GM21367 (cell line): Measurements from ENCODE around the gene ARID1A.

Experiments used
- ATAC-seq: cut with Tn5 transposase; IDR thresholded peaks from one replicate; pipeline ENCODE4 v1.9.1; 2021; ENCODE audit not compliant: unreplicated experiment

Gene ARID1A

DNA sequence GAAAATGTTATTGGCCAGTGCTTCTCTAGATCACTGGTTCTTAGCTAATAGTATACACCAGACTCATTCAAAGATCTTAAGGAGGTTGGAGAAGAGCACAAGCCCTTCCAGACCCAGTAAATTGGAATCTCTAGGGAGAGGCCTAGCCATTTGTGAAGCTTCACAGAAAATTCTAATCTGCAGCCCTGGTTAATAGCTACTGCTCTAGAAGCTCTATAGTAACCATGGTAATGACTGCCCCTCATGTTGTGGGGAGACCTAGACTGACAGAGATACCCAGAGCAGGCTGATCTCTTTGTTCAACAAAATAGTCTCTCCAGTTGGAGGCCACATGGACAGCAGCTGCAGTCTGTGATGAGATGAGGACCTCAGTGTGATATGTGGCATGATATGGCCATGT, 31.7 kb downstream of the ARID1A start:
- no peak for ATAC-seq

DNA sequence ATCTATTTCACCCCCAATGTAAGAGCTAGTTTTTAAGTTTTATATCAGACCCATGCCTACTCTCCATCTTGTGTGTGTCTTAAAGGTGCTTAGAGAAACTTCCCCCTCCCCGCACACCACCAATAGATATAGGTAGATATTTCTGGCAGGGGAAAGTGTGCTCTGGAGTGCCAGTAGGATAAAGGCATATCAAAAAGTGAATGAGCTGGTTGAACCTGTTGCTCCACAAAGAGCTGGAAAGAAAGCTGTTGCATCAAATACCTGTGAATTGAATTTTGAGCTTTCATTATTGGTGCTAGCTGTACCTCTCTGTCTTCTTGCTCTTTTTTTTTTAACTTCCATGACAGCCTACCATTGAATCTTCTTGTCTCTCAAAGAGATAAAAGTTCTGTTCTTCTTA, 32.8 kb downstream of the ARID1A start:
- ATAC-seq: no peak

DNA sequence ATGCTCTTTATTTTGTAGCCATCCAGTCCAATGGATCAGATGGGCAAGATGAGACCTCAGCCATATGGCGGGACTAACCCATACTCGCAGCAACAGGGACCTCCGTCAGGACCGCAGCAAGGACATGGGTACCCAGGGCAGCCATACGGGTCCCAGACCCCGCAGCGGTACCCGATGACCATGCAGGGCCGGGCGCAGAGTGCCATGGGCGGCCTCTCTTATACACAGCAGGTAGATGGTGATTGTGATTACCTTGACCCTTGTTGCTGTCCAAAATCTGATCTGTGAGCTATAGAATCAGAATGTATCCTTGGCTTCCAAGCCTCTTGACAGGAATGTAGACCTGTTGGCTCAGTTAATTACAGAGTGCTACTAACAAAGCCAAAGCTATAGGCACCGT, 33.8 kb downstream of the ARID1A start:
- no peak for ATAC-seq

DNA sequence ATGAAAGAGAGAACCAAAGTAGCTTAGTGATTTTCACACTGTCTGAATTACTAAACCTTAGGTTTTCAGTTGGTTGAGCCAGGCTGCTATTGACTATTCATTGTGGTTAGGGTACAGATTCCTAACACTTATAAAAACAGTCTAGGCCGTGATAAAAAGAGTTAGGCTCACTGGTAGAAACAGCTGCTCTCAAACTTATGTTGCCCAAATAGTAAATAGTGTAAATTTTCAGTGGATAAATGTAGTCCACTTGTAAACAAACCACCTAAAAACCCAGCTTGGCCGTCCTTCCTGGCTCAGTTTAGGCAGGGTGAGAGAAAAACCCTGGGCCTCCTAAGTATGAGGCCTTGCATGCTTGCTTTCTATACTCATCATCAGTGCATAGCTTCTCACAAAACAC, 34.9 kb downstream of the ARID1A start:
- ATAC-seq: no peak

DNA sequence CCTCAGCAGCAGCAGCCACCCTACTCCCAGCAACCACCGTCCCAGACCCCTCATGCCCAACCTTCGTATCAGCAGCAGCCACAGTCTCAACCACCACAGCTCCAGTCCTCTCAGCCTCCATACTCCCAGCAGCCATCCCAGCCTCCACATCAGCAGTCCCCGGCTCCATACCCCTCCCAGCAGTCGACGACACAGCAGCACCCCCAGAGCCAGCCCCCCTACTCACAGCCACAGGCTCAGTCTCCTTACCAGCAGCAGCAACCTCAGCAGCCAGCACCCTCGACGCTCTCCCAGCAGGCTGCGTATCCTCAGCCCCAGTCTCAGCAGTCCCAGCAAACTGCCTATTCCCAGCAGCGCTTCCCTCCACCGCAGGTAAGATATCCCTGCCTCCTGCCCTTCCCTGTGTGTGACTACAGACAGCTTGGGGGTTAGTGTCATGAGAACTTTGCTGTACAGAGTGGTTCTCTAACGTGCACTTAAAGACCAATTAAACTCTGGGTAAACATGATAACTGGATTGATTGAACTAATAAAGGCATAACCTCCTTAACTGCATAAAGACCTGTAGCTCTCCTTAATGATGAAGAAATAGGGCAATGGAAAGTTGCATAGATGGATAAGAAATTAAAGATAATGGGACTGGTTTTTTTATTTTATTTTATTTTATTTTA, 35.6 kb downstream of the ARID1A start:
- ATAC-seq: no peak

DNA sequence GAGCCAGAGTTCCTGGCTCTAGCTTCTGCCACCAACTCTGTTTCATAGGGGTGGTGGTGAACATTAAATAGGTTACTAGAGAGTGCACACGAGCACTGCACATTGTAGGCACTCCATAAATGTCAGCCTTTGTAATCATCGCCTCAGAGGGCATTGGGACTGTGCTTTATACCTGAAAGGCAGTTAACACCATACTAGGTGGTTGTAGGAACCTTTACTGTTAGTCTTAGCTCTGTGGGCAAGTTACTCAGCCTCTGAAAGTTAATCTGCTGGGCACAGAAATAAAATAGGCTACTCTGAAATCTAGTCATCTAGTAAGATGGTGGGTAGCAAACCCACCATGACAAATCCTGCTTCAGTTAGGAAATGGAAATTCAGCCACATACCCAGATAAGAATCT, 37.6 kb downstream of the ARID1A start:
- ATAC-seq: no peak

DNA sequence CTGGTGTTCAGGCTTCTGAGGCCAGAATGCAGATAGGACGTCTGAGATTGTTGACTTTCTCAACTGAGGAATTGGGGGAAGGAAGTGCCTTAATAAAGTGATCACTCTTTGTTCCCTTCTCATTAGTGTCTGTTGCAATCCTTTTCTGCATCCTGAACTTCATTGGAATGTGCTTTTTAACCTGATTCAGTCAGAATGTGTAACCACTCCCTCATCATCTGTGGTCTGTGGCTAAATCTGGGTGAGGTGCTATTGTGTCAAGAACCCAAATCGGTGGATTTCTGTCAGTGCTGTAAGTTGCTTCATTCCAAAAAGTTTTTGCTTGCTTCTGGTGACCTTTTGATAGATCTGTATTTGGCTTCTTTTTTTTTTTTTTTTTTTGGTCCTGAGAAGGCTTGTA, 38.2 kb downstream of the ARID1A start:
- no peak for ATAC-seq

DNA sequence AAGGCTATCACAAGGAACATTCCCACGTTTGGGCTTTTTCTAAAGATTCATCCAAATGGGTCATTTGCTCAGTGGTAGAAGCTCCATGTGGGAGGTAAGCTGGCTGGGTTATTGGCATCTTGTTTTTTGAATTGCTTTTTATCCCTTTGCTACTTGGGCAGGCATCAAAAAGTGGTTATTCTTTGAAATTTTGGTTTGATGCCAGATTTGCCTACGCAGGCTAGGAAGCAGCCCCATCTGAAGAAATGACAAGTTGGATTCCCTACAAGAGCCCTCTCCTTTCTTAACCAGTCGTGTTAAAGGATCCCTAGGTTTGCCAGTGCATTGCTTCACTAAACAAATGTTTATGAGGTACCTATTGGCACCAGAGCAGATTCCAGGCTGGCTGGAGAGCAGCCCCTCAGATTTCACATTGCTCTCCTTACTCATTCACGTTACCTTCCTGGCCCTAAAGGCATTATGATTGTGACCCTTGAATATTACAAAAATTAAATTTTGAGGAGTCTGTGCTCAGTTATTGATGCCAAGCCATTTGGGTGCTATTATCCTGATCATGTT, 38.8 kb downstream of the ARID1A start:
- ATAC-seq: no peak

DNA sequence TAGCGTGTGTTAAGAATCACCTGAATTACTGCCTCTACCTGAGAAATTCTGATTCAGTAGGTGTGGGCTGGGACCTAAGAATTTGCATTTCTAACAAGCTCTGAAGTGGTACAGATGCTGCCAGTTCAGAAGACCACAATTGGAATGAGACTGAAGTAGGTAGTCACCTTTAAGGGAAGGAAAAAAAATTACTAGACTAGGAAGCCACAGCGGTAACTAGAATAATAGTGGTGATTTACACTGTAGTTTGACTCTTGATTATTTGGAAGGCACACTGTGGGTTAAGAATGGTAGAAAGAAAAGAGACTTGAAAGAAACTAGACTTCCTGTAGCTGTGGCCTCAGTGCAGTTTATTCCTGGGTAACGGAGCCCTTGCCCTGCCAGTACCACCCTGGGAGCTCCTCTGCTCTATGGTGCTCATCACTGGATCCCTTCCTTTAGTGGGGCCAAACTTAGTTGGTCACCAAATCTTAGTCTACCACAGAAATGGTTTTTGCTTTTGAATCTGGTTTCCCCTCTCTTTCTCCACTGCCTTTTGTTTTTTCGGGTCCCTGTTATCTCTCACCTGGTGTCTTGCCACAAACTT, 43.6 kb downstream of the ARID1A start:
- no peak for ATAC-seq

DNA sequence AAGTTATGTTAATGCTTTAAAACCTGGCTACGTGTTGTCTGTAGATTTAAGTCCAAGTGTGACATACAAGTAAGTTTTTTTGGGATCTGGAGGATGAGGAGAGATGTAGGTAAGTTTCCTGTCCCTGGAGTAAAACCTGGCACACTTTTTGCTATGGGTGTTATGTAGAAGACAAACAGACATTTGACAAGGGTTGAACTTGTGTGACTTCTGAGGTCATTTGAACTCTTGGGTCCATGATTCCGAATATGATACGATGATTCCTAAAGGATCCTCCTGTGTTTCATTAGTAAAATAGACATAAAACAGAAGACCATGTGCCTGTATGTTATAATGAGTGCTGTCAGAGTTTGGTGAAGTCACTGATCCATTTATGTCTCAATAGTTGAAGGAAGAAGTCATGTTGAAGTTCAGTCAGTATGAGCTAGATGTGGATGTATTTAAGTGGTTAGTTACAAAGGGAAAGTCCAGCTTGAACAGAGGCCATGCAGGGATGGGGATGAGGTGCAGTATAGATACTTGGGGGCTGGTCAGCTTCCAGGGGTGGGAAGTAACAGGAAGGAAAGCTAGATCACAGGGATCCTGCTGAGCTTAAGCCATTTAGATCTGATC, 44.3 kb downstream of the ARID1A start:
- ATAC-seq: no peak

DNA sequence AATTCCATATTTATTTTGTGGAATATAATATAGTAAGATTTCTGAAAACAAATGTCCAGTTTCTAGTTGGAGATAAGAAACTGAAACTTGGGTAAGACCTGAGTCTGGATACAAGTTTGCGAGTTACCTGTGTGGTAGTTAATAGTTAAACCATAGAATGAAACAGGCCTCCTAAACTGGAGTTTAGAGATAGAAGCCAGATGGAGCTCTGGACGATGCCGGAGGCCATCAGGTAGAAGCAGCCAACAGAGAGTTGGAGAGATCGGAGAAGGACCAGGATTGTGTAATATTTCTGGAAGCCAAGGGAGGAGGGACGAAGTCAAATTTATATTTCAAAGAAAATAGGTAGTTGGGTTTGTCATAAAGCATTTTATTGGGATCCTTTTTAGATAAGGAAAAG, 45.1 kb downstream of the ARID1A start:
- no peak for ATAC-seq

DNA sequence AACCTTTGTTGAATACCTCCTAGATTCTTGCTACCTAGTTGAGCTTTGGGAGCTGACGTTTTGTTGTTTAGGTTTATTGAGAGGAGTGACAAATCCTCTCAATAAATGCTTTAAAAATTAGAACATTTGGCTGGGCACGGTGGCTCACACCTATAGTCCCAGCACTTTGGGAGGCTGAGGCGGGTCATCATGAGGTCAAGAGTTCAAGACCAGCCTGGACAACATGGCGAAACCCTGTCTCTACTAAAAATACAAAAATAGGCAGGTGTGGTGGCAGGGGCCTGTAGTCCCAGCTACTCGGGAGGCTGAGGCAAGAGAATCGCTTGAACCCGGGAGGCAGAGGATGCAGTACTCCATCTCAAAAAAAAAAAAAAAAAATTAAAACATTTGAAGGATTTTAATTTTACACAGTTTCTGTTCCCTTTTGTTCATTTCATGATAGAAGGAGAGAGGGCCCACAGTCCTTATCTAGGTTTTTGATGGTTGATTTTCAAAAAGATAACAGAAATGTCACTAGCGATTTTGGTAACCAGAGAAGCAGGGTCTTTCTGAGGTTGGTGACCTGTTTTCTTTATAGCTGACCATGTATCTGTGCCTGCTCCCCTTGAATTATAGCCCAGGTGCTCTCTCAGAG, 47.7 kb downstream of the ARID1A start:
- ATAC-seq: peak; percentile 2

DNA sequence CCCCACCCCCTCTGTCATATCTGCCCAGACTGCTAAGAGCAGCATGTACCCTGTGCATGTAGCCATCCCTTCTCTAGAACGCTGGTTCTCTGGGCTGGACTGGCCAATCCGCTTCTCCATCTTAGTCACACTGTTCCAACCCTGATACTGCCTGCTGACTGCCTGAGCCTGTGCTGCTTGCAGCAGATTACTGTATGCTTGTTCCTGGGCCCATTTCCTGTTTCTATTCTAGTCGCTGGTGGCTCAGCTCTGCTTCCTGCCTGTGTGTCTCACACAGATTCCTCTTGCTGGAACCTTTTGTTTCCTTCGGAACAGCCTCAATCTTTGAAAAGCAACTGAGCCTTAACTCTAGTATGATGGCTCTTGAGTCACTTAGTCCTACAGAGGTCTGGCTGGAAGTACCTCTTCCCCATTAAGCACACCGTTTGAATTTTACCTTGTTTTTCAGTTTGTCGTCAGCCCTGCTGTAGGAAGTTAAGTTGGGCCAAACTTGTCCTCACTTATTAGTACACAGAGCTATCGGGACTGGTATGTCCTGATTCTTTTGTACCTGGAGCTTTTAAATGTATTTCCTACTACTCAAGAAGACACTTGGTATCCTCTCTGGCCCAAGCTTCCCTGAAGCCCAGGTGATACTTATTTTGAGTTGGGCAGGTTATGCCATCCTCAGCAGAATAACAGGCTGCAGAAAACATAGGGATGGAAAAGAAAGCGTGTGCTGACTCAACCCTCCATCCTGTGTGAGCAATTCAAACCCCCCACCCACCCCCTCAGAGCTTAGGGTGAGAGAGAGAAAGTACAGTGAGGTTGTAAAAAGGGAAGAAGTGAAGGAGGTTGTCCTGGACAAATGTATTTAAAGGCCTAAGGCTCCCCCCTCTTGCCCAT, 48.5 kb downstream of the ARID1A start:
- ATAC-seq: peak; percentile 93

DNA sequence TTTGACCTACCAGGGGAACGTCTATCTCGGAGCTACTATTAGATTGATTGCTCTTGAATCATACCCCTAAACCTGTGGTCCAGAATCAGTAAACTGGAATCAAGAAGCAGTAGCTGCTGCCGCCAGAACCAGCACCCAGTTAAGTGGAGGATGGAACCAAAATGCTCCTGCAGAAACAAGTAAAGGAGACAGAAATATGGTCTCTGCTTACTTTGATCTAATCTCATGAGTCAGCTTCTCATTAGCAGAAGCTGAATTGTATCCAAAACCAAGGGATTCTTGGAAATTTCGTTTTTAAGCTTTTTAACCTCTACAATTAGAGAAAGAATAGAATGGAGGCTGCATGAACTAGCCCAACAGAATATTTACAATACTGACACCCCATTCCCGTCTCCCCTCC, 49.4 kb downstream of the ARID1A start:
- ATAC-seq: no peak

DNA sequence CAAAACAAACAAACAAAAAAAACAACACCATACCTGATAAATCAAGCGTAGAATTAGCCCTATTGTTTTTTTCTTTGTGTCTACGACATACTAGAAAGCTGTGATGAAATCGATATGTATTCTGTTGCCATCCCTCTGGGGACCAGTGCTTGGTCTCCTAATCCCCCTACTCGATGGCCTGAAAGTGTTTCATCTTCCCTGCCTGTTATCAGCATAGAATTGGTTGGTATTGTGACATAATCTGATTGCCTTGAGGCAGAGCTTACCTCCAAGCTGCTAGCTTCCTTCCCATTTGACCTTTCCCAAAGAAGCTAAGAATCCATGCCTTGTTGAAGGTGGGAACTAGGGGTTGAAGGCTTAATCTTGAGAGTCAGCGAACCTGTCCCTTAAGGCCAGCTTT, 51.2 kb downstream of the ARID1A start:
- no peak for ATAC-seq

DNA sequence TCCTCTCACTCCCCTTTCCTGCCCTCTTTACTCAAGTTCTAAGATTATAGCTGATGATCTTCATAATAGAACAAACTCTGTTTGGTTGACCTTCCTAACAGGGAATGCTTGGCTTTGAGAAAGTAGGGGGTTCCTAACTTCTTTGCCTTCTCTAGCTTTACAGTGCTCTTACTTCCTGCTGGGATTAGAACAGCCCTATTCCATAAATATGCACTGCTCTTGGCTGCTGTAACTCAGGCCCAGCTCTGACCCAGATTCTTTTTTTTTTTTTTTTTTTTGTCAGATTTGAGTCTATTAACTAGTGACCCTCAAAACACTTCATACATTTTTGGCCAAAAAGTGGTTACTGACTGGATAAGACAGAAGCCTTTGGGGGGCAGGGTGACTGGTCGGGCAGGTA, 52.5 kb downstream of the ARID1A start:
- ATAC-seq: no peak

DNA sequence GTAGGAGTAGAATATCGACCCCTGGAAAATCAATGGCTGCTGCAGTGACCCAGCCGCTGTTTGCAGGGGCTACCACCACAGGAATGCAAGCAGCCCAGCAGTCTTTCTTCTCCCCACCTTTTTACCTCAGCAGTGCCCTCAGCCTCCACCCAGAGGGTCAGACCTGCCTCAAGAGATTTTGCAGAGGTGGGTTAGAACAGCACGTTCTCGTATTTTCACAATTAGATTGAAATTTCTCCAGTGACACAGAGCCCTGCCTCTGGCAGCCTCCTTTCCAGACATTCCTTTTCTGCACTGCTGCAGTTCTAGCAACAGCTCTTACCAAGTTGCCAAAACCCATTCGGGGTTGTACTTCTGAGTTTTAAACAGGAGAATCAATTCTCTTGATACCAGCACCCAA, 53.6 kb downstream of the ARID1A start:
- ATAC-seq: no peak

DNA sequence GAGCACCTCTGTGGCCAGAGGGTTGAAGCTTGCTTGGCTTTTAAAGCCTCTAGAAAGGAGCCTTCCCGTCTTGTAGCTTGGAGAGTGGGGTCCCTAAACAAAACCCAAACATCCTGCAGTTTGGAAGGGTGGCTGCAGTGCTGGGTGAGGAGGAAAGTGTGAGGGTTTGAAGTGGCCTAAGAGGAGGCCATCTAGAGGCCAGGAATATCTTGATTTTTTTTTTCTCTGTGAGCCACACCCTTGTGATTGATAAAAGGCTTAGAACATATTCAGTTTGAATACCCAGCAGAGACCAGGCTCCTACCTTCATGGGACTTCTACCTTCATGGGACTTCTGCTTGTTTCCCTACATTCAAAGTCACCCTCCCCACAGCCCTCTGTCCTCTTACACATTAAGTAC, 54.6 kb downstream of the ARID1A start:
- no peak for ATAC-seq

DNA sequence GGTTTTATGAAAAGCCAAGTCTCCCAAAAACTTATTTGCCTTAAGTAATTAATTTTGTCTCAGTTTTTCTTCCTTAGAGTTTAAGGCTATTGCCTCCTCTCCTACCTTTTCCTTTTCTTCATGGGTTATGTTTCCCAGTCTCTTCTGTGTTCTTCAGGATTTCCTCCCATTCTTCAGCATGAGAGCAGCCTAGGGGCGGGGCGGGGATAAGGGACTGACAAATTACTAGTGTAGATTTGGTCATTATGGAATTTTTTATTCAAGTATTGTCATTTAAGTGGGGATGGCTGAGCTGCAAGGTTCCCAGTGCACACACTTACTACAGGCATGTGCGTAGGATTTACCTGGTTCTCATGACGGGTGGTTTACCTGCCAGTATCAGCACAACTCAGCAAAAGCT, 56.7 kb downstream of the ARID1A start:
- ATAC-seq: no peak

DNA sequence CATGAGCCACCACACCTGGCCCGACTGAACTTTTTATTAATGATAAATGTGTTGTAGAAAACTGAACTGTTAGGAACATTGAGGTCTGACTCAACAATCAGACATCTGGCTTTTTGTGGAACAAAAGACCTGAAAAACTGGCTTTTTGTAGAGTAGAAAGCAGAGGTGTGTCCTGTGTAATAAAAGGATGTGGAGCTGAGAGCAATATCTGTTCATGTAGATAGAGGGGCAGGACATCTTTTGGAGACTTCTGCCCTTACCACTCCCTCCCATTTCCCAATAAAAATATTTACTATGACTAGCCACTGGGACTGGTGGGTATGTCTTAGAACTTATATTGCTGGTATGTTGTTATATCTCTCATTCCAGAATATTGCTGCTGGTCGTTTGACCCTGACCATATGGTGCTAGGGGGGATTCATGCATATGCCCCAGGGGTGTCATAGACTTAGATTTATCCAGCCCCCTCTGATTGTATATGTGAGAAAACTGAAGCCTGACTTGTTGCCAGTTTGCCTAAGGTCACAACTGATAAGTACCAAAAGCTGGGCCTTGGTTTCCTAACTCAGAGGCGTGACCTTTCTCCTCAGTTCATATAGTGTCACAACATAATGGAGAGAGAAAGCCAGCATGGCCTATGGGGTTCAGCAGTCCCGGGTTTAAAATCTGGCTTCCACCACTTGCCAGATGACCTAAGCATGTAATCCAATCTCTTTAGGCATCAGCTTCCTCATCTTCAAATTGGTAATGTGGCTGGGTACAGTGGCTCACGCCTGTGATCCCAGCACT, 58.5 kb downstream of the ARID1A start:
- ATAC-seq: no peak
